SU-DHL-6 (cell line): Measurements from ENCODE around the gene STK38L.

Experiments used
- H2AFZ ChIP-seq: fragments of 200-600 bp; sonication (generic); 2 replicates; pipeline ENCODE4 v1.6.1; 2014; ENCODE audit warnings: low read depth, mild to moderate bottlenecking, moderate library complexity, mixed read lengths, antibody characterized with exemption, low read length; ENCODE audit not compliant: severe bottlenecking
- H3F3A ChIP-seq: fragments of 200-600 bp; shearing (Covaris generic); 2 replicates; pipeline ENCODE4 v1.6.0; 2016; ENCODE audit warnings: antibody characterized with exemption, mild to moderate bottlenecking; ENCODE audit not compliant: insufficient read depth
- H3K27ac ChIP-seq: fragments of 200-600 bp; sonication (generic); 2 replicates; pipeline ENCODE4 v1.5.1; 2016; ENCODE audit warnings: low read depth, mild to moderate bottlenecking, low read length, moderate library complexity, mixed read lengths
- H3K27me3 ChIP-seq: fragments of 200-600 bp; sonication (generic), shearing (Covaris generic); 2 replicates; pipeline ENCODE4 v1.6.0; 2014; ENCODE audit warnings: mild to moderate bottlenecking, low read length
- H3K36me3 ChIP-seq: fragments of 200-600 bp; sonication (generic); 2 replicates; pipeline ENCODE4 v1.6.1; 2014; ENCODE audit warnings: mild to moderate bottlenecking, low read length, mixed read lengths
- H3K4me2 ChIP-seq: fragments of 300-600, 200-600 bp; shearing (Covaris generic), sonication (generic); 2 replicates; pipeline ENCODE4 v1.6.0; 2014; ENCODE audit warnings: low read length, low read depth, mild to moderate bottlenecking; ENCODE audit not compliant: poor library complexity, severe bottlenecking
- H3K4me3 ChIP-seq: fragments of 200-600 bp; sonication (generic); 2 replicates; pipeline ENCODE4 v1.5.1; 2014; ENCODE audit warnings: antibody characterized with exemption, low read length, mild to moderate bottlenecking, mixed read lengths; ENCODE audit not compliant: insufficient read depth, poor library complexity, severe bottlenecking
- H3K79me2 ChIP-seq: fragments of 200-600 bp; sonication (generic); 2 replicates; pipeline ENCODE4 v1.6.1; 2014; ENCODE audit warnings: mild to moderate bottlenecking, low read length, moderate library complexity; ENCODE audit not compliant: insufficient read depth
- H3K9ac ChIP-seq: fragments of 200-600 bp; sonication (generic); 2 replicates; pipeline ENCODE4 v1.7.0; 2014; ENCODE audit warnings: mild to moderate bottlenecking, low read length
- H3K9me2 ChIP-seq: fragments of 200-600 bp; sonication (generic); replicated peaks from 2 replicates; pipeline ENCODE4 v1.6.1; 2014; ENCODE audit warnings: low read length; ENCODE audit not compliant: insufficient read depth
- H3K9me3 ChIP-seq: fragments of 200-600 bp; sonication (generic); 2 replicates; pipeline ENCODE4 v1.6.1; 2014; ENCODE audit warnings: low read length, mixed read lengths; ENCODE audit not compliant: insufficient read depth
- H4K20me1 ChIP-seq: fragments of 200-600 bp; sonication (generic); 2 replicates; pipeline ENCODE4 v1.6.1; 2014; ENCODE audit warnings: low read depth, mild to moderate bottlenecking, antibody characterized with exemption, low read length, moderate library complexity, mixed read lengths
- EZH2phosphoT487 ChIP-seq: fragments of 200-600 bp; sonication (generic), shearing (Covaris generic); conservative IDR thresholded peaks from 2 replicates; pipeline ENCODE4 v1.6.1; 2018; ENCODE audit warnings: mild to moderate bottlenecking, antibody characterized with exemption, low read length, moderate library complexity, mixed read lengths
- TF ChIP-seq, protein P1 (sequence below): fragments of 200-600 bp; sonication (generic); IDR thresholded peaks from one replicate; pipeline ENCODE4 v1.5.1; 2017; ENCODE audit warnings: antibody characterized with exemption, mild to moderate bottlenecking, low read length, moderate library complexity; ENCODE audit not compliant: insufficient read depth, poor library complexity, severe bottlenecking

Gene STK38L

DNA sequence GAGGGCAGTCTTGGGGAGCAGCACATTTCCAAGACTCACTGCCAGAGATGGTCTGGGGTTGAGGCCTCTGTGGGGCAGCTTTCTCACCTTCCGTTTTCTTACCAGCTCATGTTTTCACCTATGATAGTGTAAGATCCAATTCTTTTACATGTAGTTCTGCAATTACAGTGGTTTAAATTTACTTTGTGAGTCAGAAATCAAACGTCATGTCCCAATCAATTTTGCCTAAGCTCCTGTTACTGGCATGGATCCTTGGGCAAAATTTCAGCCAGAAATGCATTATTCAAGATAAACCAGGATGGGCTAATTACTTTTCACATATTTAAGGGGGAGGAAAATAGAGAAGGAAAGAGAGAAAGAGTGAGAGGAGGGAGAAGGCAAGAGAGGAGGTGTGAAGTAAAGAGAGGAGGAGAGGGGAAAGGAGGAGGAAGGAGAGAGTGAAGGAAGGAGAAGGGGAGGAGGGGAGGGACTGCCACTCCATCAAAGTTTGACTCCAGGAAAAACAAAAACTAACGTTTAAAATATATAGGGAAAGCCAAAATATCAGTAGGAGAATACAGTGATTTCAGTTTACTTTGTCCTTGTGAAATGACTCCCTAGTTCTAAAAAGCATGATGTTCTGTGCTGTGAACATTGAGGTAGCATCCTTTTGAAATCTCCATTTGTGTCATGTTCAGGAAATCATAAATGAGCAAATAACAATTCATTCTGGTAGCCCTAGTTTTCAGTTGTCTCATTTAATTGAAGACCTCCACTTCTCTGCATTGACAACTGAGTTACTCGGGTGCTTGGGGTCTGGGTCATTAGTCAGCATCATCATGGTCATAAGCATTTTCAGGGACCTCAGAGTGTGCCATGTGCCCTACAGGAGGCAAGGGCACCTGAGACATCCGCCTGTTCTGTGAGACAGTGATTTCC, 91.5 kb downstream of the STK38L start:
- Histone ChIP-seq H3K27me3 (no peaks in the 10 kb centered on the region), H3K79me2 (no peaks in the 10 kb centered on the region), H3K36me3 (no peaks in the 10 kb centered on the region), H3K4me2 (no peak overlapping the region), H2AFZ (no peak overlapping the region), H3K9me2 (no peaks in the 10 kb centered on the region), H3K9me3 (no peaks in the 10 kb centered on the region), H3F3A (peaks cover 6% of the 10 kb centered on the region; the same call in 1 of the 2 replicates), H4K20me1 (no peaks in the 10 kb centered on the region), H3K27ac (no peak overlapping the region), H3K9ac (no peak overlapping the region), H3K4me3 (no peak overlapping the region)
- no peak for TF ChIP-seq EZH2phosphoT487
- TF ChIP-seq, protein P1, sequence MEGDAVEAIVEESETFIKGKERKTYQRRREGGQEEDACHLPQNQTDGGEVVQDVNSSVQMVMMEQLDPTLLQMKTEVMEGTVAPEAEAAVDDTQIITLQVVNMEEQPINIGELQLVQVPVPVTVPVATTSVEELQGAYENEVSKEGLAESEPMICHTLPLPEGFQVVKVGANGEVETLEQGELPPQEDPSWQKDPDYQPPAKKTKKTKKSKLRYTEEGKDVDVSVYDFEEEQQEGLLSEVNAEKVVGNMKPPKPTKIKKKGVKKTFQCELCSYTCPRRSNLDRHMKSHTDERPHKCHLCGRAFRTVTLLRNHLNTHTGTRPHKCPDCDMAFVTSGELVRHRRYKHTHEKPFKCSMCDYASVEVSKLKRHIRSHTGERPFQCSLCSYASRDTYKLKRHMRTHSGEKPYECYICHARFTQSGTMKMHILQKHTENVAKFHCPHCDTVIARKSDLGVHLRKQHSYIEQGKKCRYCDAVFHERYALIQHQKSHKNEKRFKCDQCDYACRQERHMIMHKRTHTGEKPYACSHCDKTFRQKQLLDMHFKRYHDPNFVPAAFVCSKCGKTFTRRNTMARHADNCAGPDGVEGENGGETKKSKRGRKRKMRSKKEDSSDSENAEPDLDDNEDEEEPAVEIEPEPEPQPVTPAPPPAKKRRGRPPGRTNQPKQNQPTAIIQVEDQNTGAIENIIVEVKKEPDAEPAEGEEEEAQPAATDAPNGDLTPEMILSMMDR: no peak

DNA sequence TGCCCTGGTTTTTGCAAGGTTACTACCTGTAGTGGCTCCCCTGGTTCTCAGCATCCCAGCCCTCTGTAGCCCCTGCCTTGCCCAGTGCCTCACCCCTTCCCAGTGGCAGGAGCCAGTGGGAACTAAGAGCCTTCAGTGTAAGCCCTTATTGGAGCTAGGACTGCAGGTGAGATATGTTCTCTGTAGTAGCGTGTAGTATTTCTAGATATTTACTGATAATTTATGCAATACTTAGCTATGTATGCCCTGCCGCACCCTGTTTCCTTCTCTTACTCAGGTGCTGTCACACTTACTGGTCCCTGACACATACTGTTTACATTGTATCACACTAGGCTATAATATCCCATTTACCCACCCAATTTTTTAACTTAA, 92.2 kb downstream of the STK38L start:
- Histone ChIP-seq H3K4me2 (no peak overlapping the region), H3K9me3 (no peaks in the 10 kb centered on the region), H3F3A (peaks cover 6% of the 10 kb centered on the region; the same call in 1 of the 2 replicates), H4K20me1 (no peaks in the 10 kb centered on the region), H2AFZ (no peak overlapping the region), H3K4me3 (no peak overlapping the region), H3K9me2 (no peaks in the 10 kb centered on the region), H3K79me2 (no peaks in the 10 kb centered on the region), H3K9ac (no peak overlapping the region), H3K36me3 (no peaks in the 10 kb centered on the region), H3K27ac (no peak overlapping the region), H3K27me3 (no peaks in the 10 kb centered on the region)
- no peak for TF ChIP-seq EZH2phosphoT487
- TF ChIP-seq, protein P1: no peak

DNA sequence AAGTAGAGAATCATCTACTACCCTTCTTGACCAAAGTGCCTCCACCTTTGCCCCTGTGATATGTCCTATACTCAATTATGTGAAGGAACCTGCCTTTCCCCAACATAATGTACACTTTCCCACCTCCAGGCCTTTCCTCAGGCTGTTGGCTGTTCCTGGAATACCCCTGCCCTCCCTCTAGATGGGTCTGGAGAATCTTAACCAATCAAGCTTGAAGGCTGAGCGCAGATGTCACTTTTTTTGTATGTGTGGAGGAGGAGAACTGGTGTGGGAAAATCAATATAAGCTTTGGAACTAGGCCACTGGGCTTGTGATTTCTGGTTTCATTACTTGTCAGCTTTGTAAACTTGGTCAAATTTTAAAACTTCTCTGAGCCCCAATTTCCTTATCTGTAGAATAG, 93.3 kb downstream of the STK38L start:
- Histone ChIP-seq H3K9me3 (no peaks in the 10 kb centered on the region), H3K4me2 (no peak overlapping the region), H3K27me3 (no peaks in the 10 kb centered on the region), H3K79me2 (no peaks in the 10 kb centered on the region), H3K9me2 (no peaks in the 10 kb centered on the region), H3K4me3 (no peak overlapping the region), H3K36me3 (no peaks in the 10 kb centered on the region), H3K9ac (no peak overlapping the region), H2AFZ (no peak overlapping the region), H3K27ac (no peak overlapping the region), H4K20me1 (no peaks in the 10 kb centered on the region), H3F3A (peaks cover 6% of the 10 kb centered on the region; the same call in 1 of the 2 replicates)
- TF ChIP-seq, protein P1: no peak
- no peak for TF ChIP-seq EZH2phosphoT487
